Measurements from ENCODE around the gene TAS2R4. TPM values are rescaled to one million over a fixed set of nuclear protein-coding genes. Genes with fewer than 3 reads are reported as not detected.
A peak's percentile ranks its signal among the peaks of the same experiment; 100 is the strongest.

The TAS2R4 gene
- polyA plus RNA-seq, 1 of the 3 experiments (the other 2 are of a cell fraction): 0.18 TPM

DNA sequence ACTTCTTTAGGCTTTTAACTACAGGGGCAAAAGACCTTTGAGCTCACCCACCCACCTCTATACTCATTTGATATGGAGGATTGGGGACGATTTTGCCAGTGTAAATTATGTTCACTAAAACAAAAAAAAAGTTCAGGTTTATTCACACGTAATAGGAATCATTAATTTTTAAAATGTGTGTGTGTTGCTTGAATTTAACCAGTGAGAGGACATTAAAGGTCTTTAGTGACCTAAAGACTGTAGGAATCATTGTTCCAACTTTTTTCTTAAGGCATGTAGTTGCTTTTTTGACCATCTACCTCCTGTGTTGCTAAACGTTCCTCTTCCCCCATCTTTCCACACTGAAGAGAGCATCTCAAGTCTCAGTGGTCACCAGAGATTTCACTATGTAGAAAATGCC is 37.2 kb upstream of the TAS2R4 start:
- Histone ChIP-seq H3K27me3 (ENCODE audit: insufficient read depth) (no peaks in the 10 kb centered on the region), H3F3A (replicated peaks; ENCODE audit: insufficient read depth) (peaks cover 6% of the 10 kb centered on the region), H3K9me3 (no peaks in the 10 kb centered on the region), H4K20me1 (ENCODE audit: insufficient read depth) (no peaks in the 10 kb centered on the region), H3K9me2 (no peaks in the 10 kb centered on the region), H3K9ac (peak overlapping the region; percentile 83), H3K4me3 (ENCODE audit: low read depth in 2 of 2, low read length in 1 of 2) (peak overlapping the region; percentile 94 to 95), H3K36me3 (replicated peaks in 1 of 2; ENCODE audit: control insufficient read depth in 1 of 2, insufficient read depth in 2 of 2, low read length in 1 of 2) (peaks cover 48 to 49% of the 10 kb centered on the region in 2 experiments), H2AFZ (ENCODE audit: low read depth) (no peak overlapping the region), H3K4me2 (peak overlapping the region; percentile 78), H3K27ac (ENCODE audit: low read depth in 2 of 2, low read length in 1 of 2) (no peak overlapping the region), H3K4me1 (ENCODE audit: control insufficient read depth in 1 of 2, insufficient read depth in 2 of 2, low read depth in 1 of 2, low read length in 1 of 2) (peaks cover 6 to 26% of the 10 kb centered on the region in 2 experiments; a peak in 2 of 4 replicates), H3K79me2 (ENCODE audit: insufficient read depth) (peaks cover 40% of the 10 kb centered on the region)
- POLR2A ChIA-PET: no interaction called here
- TF ChIP-seq GABPA (IDR thresholded peaks at IDR 0.05; ENCODE audit: low read depth) (no peak), NFIC (IDR thresholded peaks at IDR 0.05; ENCODE audit: borderline replicate concordance) (no peak), TEAD4 (IDR thresholded peaks at IDR 0.05; ENCODE audit: borderline replicate concordance, insufficient read depth) (no peak), GATA2 (CRISPR knock-in tag; IDR thresholded peaks at IDR 0.05) (no peak), USF1 (IDR thresholded peaks at IDR 0.05; ENCODE audit: borderline replicate concordance, low read depth) (no peak), JUND (IDR thresholded peaks at IDR 0.05) (no peak), MAX (IDR thresholded peaks at IDR 0.05; ENCODE audit: low read depth) (no peak), CHD2 (IDR thresholded peaks at IDR 0.05; ENCODE audit: low read length, partially characterized antibody) (no peak), FOXM1 (IDR thresholded peaks at IDR 0.05; ENCODE audit: low read depth) (no peak), RAD21 (IDR thresholded peaks at IDR 0.05; ENCODE audit: low read length) (no peak), MXI1 (IDR thresholded peaks at IDR 0.05; ENCODE audit: low read depth, low read length) (no peak), MEF2A (IDR thresholded peaks at IDR 0.05; ENCODE audit: borderline replicate concordance, low read depth) (no peak), IRF3 (IDR thresholded peaks at IDR 0.05; ENCODE audit: low read depth, low read length) (no peak)
- WGBS (ENCODE audit: low lambda C conversion rate): 38% methylated on average over 3 of the region's 3 CpGs
- CTCF ChIA-PET: interaction anchor here (0.9 to 9.4 kb wide), 17 partner anchors 9 to 802 kb away, joined by 3 to 124 read pairs (median 17); partner anchors contain the start of genes MRPS33 and TAS2R3
- no peak for DNase-seq

GRCh38 chr7:141742229-141742628 is 34.2 kb upstream of the TAS2R4 start:
- peaks cover 6 to 22% of the 10 kb centered on the region in 2 experiments; a peak in 2 of 4 replicates for H3K4me1 ChIP-seq (ENCODE audit: control insufficient read depth in 1 of 2, insufficient read depth in 2 of 2, low read depth in 1 of 2, low read length in 1 of 2)
- POLR2A ChIA-PET: no interaction called here
- DNase-seq: no peak
- H3K27ac ChIP-seq (ENCODE audit: low read depth in 2 of 2, low read length in 1 of 2): no peak overlapping the region
- H3K79me2 ChIP-seq (ENCODE audit: insufficient read depth): peaks cover 40% of the 10 kb centered on the region
- H3K27me3 ChIP-seq (ENCODE audit: insufficient read depth): no peaks in the 10 kb centered on the region
- no peaks in the 10 kb centered on the region for H4K20me1 ChIP-seq (ENCODE audit: insufficient read depth)
- peaks cover 76 to 78% of the 10 kb centered on the region in 2 experiments for H3K36me3 ChIP-seq (replicated peaks in 1 of 2; ENCODE audit: control insufficient read depth in 1 of 2, insufficient read depth in 2 of 2, low read length in 1 of 2)
- TF ChIP-seq USF2 (IDR thresholded peaks at IDR 0.05; ENCODE audit: borderline replicate concordance, low read depth, low read length): no peak
- TF ChIP-seq GATA2 (CRISPR knock-in tag; IDR thresholded peaks at IDR 0.05): no peak
- no peak for TF ChIP-seq SMC3 (IDR thresholded peaks at IDR 0.05; ENCODE audit: low read depth, low read length)
- TF ChIP-seq MEF2A (IDR thresholded peaks at IDR 0.05; ENCODE audit: borderline replicate concordance, low read depth): no peak
- CTCF ChIA-PET: interaction anchor here (0.8 kb wide), 1 partner anchor 44 kb away, joined by 3 read pairs; no protein-coding TSS in a partner anchor
- no peak overlapping the region for H3K9ac ChIP-seq
- H3K4me3 ChIP-seq (ENCODE audit: low read depth in 2 of 2, low read length in 1 of 2): no peak overlapping the region
- no peaks in the 10 kb centered on the region for H3K9me2 ChIP-seq
- H3K9me3 ChIP-seq: no peaks in the 10 kb centered on the region
- WGBS (ENCODE audit: low lambda C conversion rate): 56% methylated on average over 1 of the region's 1 CpG
- no peak overlapping the region for H2AFZ ChIP-seq (ENCODE audit: low read depth)
- no peak overlapping the region for H3K4me2 ChIP-seq
- H3F3A ChIP-seq (replicated peaks; ENCODE audit: insufficient read depth): peaks cover 19% of the 10 kb centered on the region
